Peyer's patch (tissue), 4 donors: ENCODE data around the gene GIMAP2. TPM values are rescaled to one million over a fixed set of nuclear protein-coding genes. Genes with fewer than 3 reads are reported as not detected.

ENCODE experiments used
- DNase-seq, 3 donors: peaks; one replicate each; pipeline ENCODE4 v3.0.0-alpha.2; 2017 to 2019
- H3K27ac ChIP-seq, 4 donors: fragments of 200-600 bp; sonication (generic); one replicate each; pipeline ENCODE4 v1.5.1; 2016 to 2019
- H3K27me3 ChIP-seq, 2 donors: fragments of 200-600 bp; sonication (generic); one replicate each; pipeline ENCODE4 v1.5.1; 2019
- H3K36me3 ChIP-seq, 3 donors: fragments of 200-600 bp; sonication (generic); one replicate each; pipeline ENCODE4 v1.5.1; 2016 to 2019
- H3K4me1 ChIP-seq, 4 donors: fragments of 200-600 bp; sonication (generic); one replicate each; pipeline ENCODE4 v1.5.1; 2016 to 2019
- H3K4me3 ChIP-seq, 4 donors: fragments of 200-600 bp; sonication (generic); 1 replicate in 3 of 4; 2 replicates in 1 of 4; pipeline ENCODE4 v1.5.1; 2016 to 2019; ENCODE audit warnings: mild to moderate bottlenecking in 1 of 4
- H3K9me3 ChIP-seq, 4 donors: fragments of 200-600 bp; sonication (generic); one replicate each; pipeline ENCODE4 v1.5.1; 2016 to 2019; ENCODE audit warnings: mild to moderate bottlenecking in 1 of 4
- CTCF ChIP-seq, 6 experiments: fragments of 450-650 bp in 4 of 6; fragments of 200-600 bp in 2 of 6; sonication (generic) in 1 of 6; IDR thresholded peaks; one replicate each; pipeline ENCODE4 v1.5.1; 2017 to 2019; ENCODE audit warnings: antibody characterized with exemption in 6 of 6, mild to moderate bottlenecking in 3 of 6, moderate library complexity in 1 of 6
- POLR2A ChIP-seq, 2 donors: fragments of 450-650 bp; IDR thresholded peaks; one replicate each; pipeline ENCODE4 v1.5.1; 2017; ENCODE audit warnings: antibody characterized with exemption in 2 of 2, mild to moderate bottlenecking in 2 of 2, moderate library complexity in 2 of 2
- total RNA-seq, 4 donors: library from RNA; depleted of rRNA; stranded (reverse); fragments of >200 nt; gene quantifications; one replicate each; pipeline ENCODE4 v1.1.0, GENCODE V29; 2016

Gene GIMAP2
- 10 to 100 TPM in 1 of 4 donors, 1 to 10 TPM in 3; 4.8 to 17.3 (median 9.1) TPM for total RNA-seq

- peaks cover 0 to 6% (median 3%) of the 10 kb centered on the region in 4 donors for H3K4me1 ChIP-seq
- peak within 1 kb of the TSS; percentile 37 to 59 (median 52) for H3K4me3 ChIP-seq
- no peaks in the 10 kb centered on the region for H3K27me3 ChIP-seq
- H3K27ac ChIP-seq = peak within 1 kb of the TSS; percentile 66 to 85 (median 75)
- no peaks in the 10 kb centered on the region for H3K9me3 ChIP-seq
- TF ChIP-seq POLR2A (IDR thresholded peaks at IDR 0.05) = no peak
- TF ChIP-seq CTCF (IDR thresholded peaks at IDR 0.05) = peak in 1 of 6 experiments; percentile 15
- DNase-seq = peak in 2 of 3 donors; percentile 43 to 60
- peaks cover 0 to 16% (median 0%) of the 10 kb centered on the region in 3 donors for H3K36me3 ChIP-seq
Measured at GRCh38 chr7:150685219-150686029, at the start of gene GIMAP2. TSS of gene GIMAP2 (plus strand) at chr7:150685706. CDS start at chr7:150687060, 1,354 bp downstream.

DNA sequence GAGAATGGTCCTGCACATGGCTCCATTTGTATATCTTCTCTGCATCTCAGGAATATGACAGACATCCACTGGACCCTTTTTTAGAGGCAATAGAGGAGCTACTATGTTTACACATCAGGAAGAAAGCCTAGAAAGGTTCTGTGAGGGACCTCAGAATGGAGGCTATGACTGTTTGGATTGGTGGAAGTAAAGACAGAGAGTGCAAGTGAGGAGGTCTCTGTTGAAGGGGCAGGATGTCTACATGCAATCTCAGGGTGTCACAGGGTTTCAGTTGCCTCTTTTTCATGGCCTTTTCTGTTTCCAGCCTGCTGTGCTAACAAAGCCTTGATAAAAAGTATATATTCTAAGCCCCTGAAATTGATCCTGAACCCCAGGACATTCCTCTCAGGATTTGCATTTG is 43.7 kb upstream of the GIMAP2 start:
- Histone ChIP-seq H3K4me3 (no peak overlapping the region), H3K27ac (no peak overlapping the region), H3K36me3 (no peaks in the 10 kb centered on the region), H3K9me3 (no peaks in the 10 kb centered on the region), H3K27me3 (no peaks in the 10 kb centered on the region), H3K4me1 (no peaks in the 10 kb centered on the region)
- DNase-seq = no peak
- TF ChIP-seq POLR2A (IDR thresholded peaks at IDR 0.05) (no peak), CTCF (IDR thresholded peaks at IDR 0.05) (no peak)

GRCh38 chr7:150642926-150643325 is 42.6 kb upstream of the GIMAP2 start:
- no peaks in the 10 kb centered on the region for H3K27me3 ChIP-seq
- TF ChIP-seq CTCF (IDR thresholded peaks at IDR 0.05) = no peak
- no peak for TF ChIP-seq POLR2A (IDR thresholded peaks at IDR 0.05)
- H3K36me3 ChIP-seq = no peaks in the 10 kb centered on the region
- no peaks in the 10 kb centered on the region for H3K9me3 ChIP-seq
- H3K4me3 ChIP-seq = no peak overlapping the region
- H3K27ac ChIP-seq = no peak overlapping the region
- no peaks in the 10 kb centered on the region for H3K4me1 ChIP-seq
- no peak for DNase-seq

GRCh38 chr7:150645259-150646020 is 40.1 kb upstream of the GIMAP2 start:
- no peaks in the 10 kb centered on the region for H3K4me1 ChIP-seq
- no peak overlapping the region for H3K27ac ChIP-seq
- DNase-seq = no peak
- H3K27me3 ChIP-seq = no peaks in the 10 kb centered on the region
- TF ChIP-seq POLR2A (IDR thresholded peaks at IDR 0.05) = no peak
- H3K9me3 ChIP-seq = no peaks in the 10 kb centered on the region
- H3K36me3 ChIP-seq = no peaks in the 10 kb centered on the region
- H3K4me3 ChIP-seq = no peak overlapping the region

- no peak for DNase-seq
- Histone ChIP-seq H3K27ac (peak overlapping the region in 2 of 4 donors; percentile 22 to 52), H3K4me1 (no peaks in the 10 kb centered on the region), H3K4me3 (no peak overlapping the region), H3K9me3 (no peaks in the 10 kb centered on the region), H3K36me3 (no peaks in the 10 kb centered on the region), H3K27me3 (no peaks in the 10 kb centered on the region)
- TF ChIP-seq POLR2A (IDR thresholded peaks at IDR 0.05) (no peak), CTCF (IDR thresholded peaks at IDR 0.05) (no peak)
Measured at GRCh38 chr7:150648353-150649079, 37.0 kb upstream of the GIMAP2 start.
